Stomach (tissue), 9 donors: ENCODE results near the gene KHK. TPM values are rescaled to one million over a fixed set of nuclear protein-coding genes. Genes with fewer than 3 reads are reported as not detected.

Source experiments
- DNase-seq, 2 donors: peaks; one replicate each; pipeline versions ENCODE4 v3.0.0 to v3.0.0-alpha.2; 2013 to 2019
- H3K27ac ChIP-seq, 5 donors: fragments of 200-600 bp in 4 of 5; sonication (generic) in 4 of 5; one replicate each; pipeline ENCODE4 v1.5.1; 2013 to 2019; ENCODE audit warnings: mild to moderate bottlenecking in 1 of 5, moderate library complexity in 1 of 5
- H3K27me3 ChIP-seq, 3 donors: fragments of 200-600 bp; sonication (generic); one replicate each; pipeline ENCODE4 v1.5.1; 2017 to 2019; ENCODE audit warnings: mixed run types in 1 of 3
- H3K36me3 ChIP-seq, 4 donors: fragments of 200-600 bp; sonication (generic); 1 replicate in 3 of 4; 2 replicates in 1 of 4; pipeline ENCODE4 v1.5.1; 2016 to 2019
- H3K4me1 ChIP-seq, 4 donors: fragments of 200-600 bp; sonication (generic); one replicate each; pipeline ENCODE4 v1.5.1; 2016 to 2019
- H3K4me3 ChIP-seq, 4 donors: fragments of 200-600 bp; sonication (generic) in 3 of 4; one replicate each; pipeline ENCODE4 v1.5.1; 2016 to 2019; ENCODE audit warnings: mild to moderate bottlenecking in 1 of 4
- H3K9me3 ChIP-seq, 4 donors: fragments of 200-600 bp; sonication (generic); one replicate each; pipeline ENCODE4 v1.5.1; 2016 to 2019
- EP300 ChIP-seq: sonication (generic); formaldehyde crosslinking; IDR thresholded peaks from one replicate; pipeline ENCODE4 v1.6.1; 2017; ENCODE audit warnings: antibody characterized with exemption
- POLR2A ChIP-seq, 4 donors: fragments of 450-650 bp; IDR thresholded peaks; one replicate each; pipeline ENCODE4 v1.6.1; 2016; ENCODE audit warnings: antibody characterized with exemption in 4 of 4, control low read depth in 2 of 4, mild to moderate bottlenecking in 1 of 4, moderate library complexity in 1 of 4
- WGBS, 5 donors: extraction: QIAGEN DNeasy Blood & Tissue Kit in 3 of 5; methylation state at CpG; one replicate each; pipeline versions ENCODE4 v1.1.5 to v1.1.7; 2013 to 2018; 5-methylcytosine and 5-hydroxymethylcytosine counted together
- intact Hi-C: fragments of 100-400 bp; cut with DNase I; formaldehyde crosslinking; loops from one replicate; pipeline ENCODE4 v1.15.1; 2023; ENCODE audit warnings: low total_unique reads
- polyA plus RNA-seq, 3 donors: library from polyadenylated mRNA; stranded (reverse); fragments of 200-250 nt; gene quantifications; one replicate each; pipeline ENCODE4 v1.2.3, GENCODE V29; 2013
- total RNA-seq, 5 donors: library from RNA; depleted of rRNA; stranded (reverse); fragments of >200 nt; gene quantifications; one replicate each; pipeline versions ENCODE4 v1.1.0 to v1.2.3, GENCODE V29; 2014 to 2016
- TF ChIP-seq, protein P1 (sequence below), 7 experiments: fragments of 450-650 bp in 4 of 7; fragments of 200-600 bp in 3 of 7; sonication (generic) in 3 of 7; IDR thresholded peaks; one replicate each; pipeline ENCODE4 v1.5.1; 2016 to 2019; ENCODE audit warnings: antibody characterized with exemption in 7 of 7, control low read depth in 2 of 7, mild to moderate bottlenecking in 1 of 7
- donor health status: healthy with polysubstance abuse.
- donor health status: Bipolar disorder and iron deficiency.
- donor health status: healthy.

The KHK gene
- total and polyA plus RNA-seq, 8 donors = 1.3 to 18.2 (median 3.5) TPM; not detected in 1

DNA sequence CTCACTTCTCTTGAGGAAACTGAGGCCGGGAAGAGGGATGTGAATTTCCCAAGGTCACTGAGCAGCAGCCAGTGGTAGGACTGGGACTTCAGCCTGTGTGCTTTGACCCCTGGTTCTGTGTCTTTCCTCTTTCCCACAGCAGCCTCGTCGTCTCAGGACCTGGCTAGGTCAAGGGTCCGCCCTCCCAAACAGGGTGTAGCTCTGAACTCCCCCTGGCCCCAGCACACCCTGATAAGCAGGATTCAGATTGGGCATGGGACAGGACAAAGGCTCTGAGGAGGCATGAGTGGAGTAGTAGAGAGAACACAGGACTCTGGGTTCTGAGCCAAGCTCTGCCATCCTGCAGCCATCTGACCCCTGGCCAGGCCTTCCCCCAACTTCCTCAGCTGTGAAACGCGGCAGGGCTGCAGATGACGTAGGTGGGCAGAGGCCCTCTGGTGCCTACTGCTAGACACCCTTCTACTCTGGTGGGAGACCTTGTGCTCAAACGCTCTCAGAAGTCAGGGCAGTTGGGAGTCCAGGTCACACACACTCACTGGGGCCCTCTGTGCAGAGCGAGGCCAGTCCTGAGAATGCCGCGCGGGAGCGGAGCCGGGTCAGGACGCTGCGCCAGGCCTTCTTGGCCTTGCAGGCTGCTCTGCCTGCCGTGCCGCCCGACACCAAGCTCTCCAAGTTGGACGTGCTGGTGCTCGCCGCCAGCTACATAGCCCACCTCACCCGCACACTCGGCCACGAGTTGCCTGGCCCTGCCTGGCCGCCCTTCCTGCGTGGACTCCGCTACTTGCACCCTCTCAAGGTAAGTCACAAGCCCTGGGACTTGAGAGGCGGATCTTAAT, 63.2 kb downstream of the KHK start:
- Histone ChIP-seq H3K4me1 (no peaks in the 10 kb centered on the region), H3K4me3 (no peak overlapping the region), H3K36me3 (no peaks in the 10 kb centered on the region), H3K9me3 (no peaks in the 10 kb centered on the region), H3K27ac (no peak overlapping the region), H3K27me3 (peaks cover 0 to 23% (median 0%) of the 10 kb centered on the region in 3 donors)
- intact Hi-C loops = no loop called here
- TF ChIP-seq EP300 (no peak), POLR2A (IDR thresholded peaks at IDR 0.05) (no peak)
- TF ChIP-seq, protein P1, sequence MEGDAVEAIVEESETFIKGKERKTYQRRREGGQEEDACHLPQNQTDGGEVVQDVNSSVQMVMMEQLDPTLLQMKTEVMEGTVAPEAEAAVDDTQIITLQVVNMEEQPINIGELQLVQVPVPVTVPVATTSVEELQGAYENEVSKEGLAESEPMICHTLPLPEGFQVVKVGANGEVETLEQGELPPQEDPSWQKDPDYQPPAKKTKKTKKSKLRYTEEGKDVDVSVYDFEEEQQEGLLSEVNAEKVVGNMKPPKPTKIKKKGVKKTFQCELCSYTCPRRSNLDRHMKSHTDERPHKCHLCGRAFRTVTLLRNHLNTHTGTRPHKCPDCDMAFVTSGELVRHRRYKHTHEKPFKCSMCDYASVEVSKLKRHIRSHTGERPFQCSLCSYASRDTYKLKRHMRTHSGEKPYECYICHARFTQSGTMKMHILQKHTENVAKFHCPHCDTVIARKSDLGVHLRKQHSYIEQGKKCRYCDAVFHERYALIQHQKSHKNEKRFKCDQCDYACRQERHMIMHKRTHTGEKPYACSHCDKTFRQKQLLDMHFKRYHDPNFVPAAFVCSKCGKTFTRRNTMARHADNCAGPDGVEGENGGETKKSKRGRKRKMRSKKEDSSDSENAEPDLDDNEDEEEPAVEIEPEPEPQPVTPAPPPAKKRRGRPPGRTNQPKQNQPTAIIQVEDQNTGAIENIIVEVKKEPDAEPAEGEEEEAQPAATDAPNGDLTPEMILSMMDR (IDR thresholded peaks at IDR 0.05) = no peak
- 85 to 95% (median 87%) methylated on average over 28 to 29 of the region's 29 CpGs for WGBS, 5 donors
- DNase-seq = no peak

Other genes starting within 250 kb of the KHK start
- gene DPYSL5, start 238.6 kb upstream of the KHK start, total RNA-seq = under 1 TPM in 1 of 5 donors, not detected in 4; 0.55 TPM
- gene DPYSL5, start 238.6 kb upstream of the KHK start, polyA plus RNA-seq = under 1 TPM in 1 of 3 donors, not detected in 2; 0.06 TPM
- 10 to 100 TPM in 2 of 5 donors, 1 to 10 TPM in 3; 7.0 to 19.9 (median 9.9) TPM for gene MAPRE3, start 116.1 kb upstream of the KHK start, total RNA-seq
- 10 to 100 TPM; 12.3 to 24.1 (median 14.8) TPM for gene MAPRE3, start 116.1 kb upstream of the KHK start, polyA plus RNA-seq
- gene TMEM214, start 53.8 kb upstream of the KHK start, total RNA-seq = 100 to 1,000 TPM in 2 of 5 donors, 10 to 100 TPM in 3; 30.1 to 206 (median 89.5) TPM
- gene TMEM214, start 53.8 kb upstream of the KHK start, polyA plus RNA-seq = 10 to 100 TPM; 17.1 to 35.1 (median 28.1) TPM
- 10 to 100 TPM in 3 of 5 donors, 1 to 10 TPM in 2; 7.8 to 29.0 (median 11.6) TPM for gene AGBL5, start 35.1 kb upstream of the KHK start, total RNA-seq
- 10 to 100 TPM; 11.5 to 16.6 (median 13.6) TPM for gene AGBL5, start 35.1 kb upstream of the KHK start, polyA plus RNA-seq
- gene OST4, start 15.1 kb upstream of the KHK start, total RNA-seq = 100 to 1,000 TPM in 4 of 5 donors, 10 to 100 TPM in 1; 16.8 to 281 (median 134) TPM
- 100 to 1,000 TPM; 421 to 610 (median 506) TPM for gene OST4, start 15.1 kb upstream of the KHK start, polyA plus RNA-seq
- gene EMILIN1, start 8.2 kb upstream of the KHK start, total RNA-seq = 100 to 1,000 TPM in 2 of 5 donors, 10 to 100 TPM in 3; 17.5 to 208 (median 89.2) TPM
- 10 to 100 TPM; 19.6 to 53.1 (median 31.1) TPM for gene EMILIN1, start 8.2 kb upstream of the KHK start, polyA plus RNA-seq
- 1 to 10 TPM in 3 of 5 donors, not detected in 2; 1.4 to 4.1 (median 2.6) TPM for gene CGREF1, start 32.4 kb downstream of the KHK start, total RNA-seq
- gene CGREF1, start 32.4 kb downstream of the KHK start, polyA plus RNA-seq = 1 to 10 TPM; 2.3 to 3.2 (median 2.4) TPM
- gene ABHD1, start 37.0 kb downstream of the KHK start, total RNA-seq = not detected
- under 1 TPM in 2 of 3 donors, not detected in 1; 0.23 to 0.75 TPM for gene ABHD1, start 37.0 kb downstream of the KHK start, polyA plus RNA-seq
- 100 to 1,000 TPM in 1 of 5 donors, 10 to 100 TPM in 4; 14.2 to 107 (median 29.4) TPM for gene PREB, start 47.9 kb downstream of the KHK start, total RNA-seq
- 10 to 100 TPM; 37.3 to 48.4 (median 44.6) TPM for gene PREB, start 47.9 kb downstream of the KHK start, polyA plus RNA-seq
- gene PRR30, start 52.6 kb downstream of the KHK start, total RNA-seq = not detected
- gene PRR30, start 52.6 kb downstream of the KHK start, polyA plus RNA-seq = not detected
- gene TCF23, start 62.2 kb downstream of the KHK start, total RNA-seq = not detected
- gene TCF23, start 62.2 kb downstream of the KHK start, polyA plus RNA-seq = under 1 TPM in 1 of 3 donors, not detected in 2; 0.03 TPM
- gene ATRAID, start 125.3 kb downstream of the KHK start, total RNA-seq = 100 to 1,000 TPM in 3 of 5 donors, 10 to 100 TPM in 2; 67.4 to 532 (median 131) TPM
- 100 to 1,000 TPM in 2 of 3 donors, 10 to 100 TPM in 1; 86.6 to 140 (median 111) TPM for gene ATRAID, start 125.3 kb downstream of the KHK start, polyA plus RNA-seq
- 10 to 100 TPM; 19.3 to 71.0 (median 24.9) TPM for gene SLC5A6, start 125.5 kb downstream of the KHK start, total RNA-seq
- 10 to 100 TPM in 1 of 3 donors, 1 to 10 TPM in 2; 5.7 to 15.0 (median 6.0) TPM for gene SLC5A6, start 125.5 kb downstream of the KHK start, polyA plus RNA-seq
- 100 to 1,000 TPM in 2 of 5 donors, 10 to 100 TPM in 3; 12.2 to 130 (median 78.2) TPM for gene CAD, start 130.6 kb downstream of the KHK start, total RNA-seq
- 10 to 100 TPM in 1 of 3 donors, 1 to 10 TPM in 2; 4.4 to 16.5 (median 6.5) TPM for gene CAD, start 130.6 kb downstream of the KHK start, polyA plus RNA-seq
- not detected for gene SLC30A3, start 176.3 kb downstream of the KHK start, total RNA-seq
- gene SLC30A3, start 176.3 kb downstream of the KHK start, polyA plus RNA-seq = not detected
- not detected for gene DNAJC5G, start 188.7 kb downstream of the KHK start, total RNA-seq
- not detected for gene DNAJC5G, start 188.7 kb downstream of the KHK start, polyA plus RNA-seq
- gene TRIM54, start 195.7 kb downstream of the KHK start, total RNA-seq = under 1 TPM in 1 of 5 donors, not detected in 4; 0.87 TPM
- gene TRIM54, start 195.7 kb downstream of the KHK start, polyA plus RNA-seq = under 1 TPM; 0.13 to 0.61 (median 0.25) TPM
- 1 to 10 TPM in 1 of 5 donors, not detected in 4; 6.7 TPM for gene UCN, start 221.7 kb downstream of the KHK start, total RNA-seq
- gene UCN, start 221.7 kb downstream of the KHK start, polyA plus RNA-seq = 1 to 10 TPM in 2 of 3 donors, not detected in 1; 3.5 to 4.1 TPM
- 10 to 100 TPM in 4 of 5 donors, 1 to 10 TPM in 1; 8.7 to 98.0 (median 58.9) TPM for gene MPV17, start 236.3 kb downstream of the KHK start, total RNA-seq
- 10 to 100 TPM; 41.7 to 84.0 (median 58.2) TPM for gene MPV17, start 236.3 kb downstream of the KHK start, polyA plus RNA-seq